GM18502 (cell line): ENCODE results near the gene CAMTA1.

ENCODE experiments used
- ATAC-seq: cut with Tn5 transposase; IDR thresholded peaks from one replicate; pipeline ENCODE4 v1.9.1; 2021; ENCODE audit warnings: mild to moderate bottlenecking; ENCODE audit not compliant: unreplicated experiment, poor library complexity

The CAMTA1 gene

DNA sequence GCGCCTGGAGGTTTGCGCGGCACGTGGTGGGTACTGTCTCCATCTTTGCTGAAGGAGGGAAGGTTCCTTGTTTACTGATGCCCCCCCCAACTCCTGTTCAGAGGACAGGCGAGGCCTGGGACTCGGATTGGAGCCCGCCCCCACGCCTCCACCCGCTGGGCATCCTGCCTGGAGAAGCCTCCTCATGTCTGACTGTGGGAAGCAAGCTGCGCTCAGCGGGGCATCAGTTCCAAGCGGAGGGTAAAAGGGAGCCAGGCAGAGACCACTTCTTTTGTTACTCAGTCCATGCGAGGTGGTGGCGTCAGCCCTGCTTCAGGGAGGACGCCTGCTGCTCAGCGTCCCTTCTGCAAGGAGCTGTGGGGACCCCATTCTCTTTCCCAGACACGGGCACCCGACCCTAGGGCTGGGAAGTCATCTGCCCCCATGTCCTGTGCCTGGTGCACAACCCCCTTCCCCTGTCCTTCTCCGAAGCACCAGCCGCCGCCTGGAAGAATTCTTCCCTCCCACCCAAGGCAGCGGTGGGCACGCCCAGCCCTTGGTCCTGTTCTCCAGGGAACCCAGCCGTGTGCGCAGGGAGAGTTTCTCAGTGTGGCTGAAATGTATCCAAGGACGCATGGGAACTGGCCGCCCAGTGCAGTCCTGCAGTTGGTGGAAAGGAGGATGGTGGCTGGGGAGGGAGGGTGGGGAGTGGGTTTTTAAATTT, 414.0 kb downstream of the CAMTA1 start:
- ATAC-seq = no peak

DNA sequence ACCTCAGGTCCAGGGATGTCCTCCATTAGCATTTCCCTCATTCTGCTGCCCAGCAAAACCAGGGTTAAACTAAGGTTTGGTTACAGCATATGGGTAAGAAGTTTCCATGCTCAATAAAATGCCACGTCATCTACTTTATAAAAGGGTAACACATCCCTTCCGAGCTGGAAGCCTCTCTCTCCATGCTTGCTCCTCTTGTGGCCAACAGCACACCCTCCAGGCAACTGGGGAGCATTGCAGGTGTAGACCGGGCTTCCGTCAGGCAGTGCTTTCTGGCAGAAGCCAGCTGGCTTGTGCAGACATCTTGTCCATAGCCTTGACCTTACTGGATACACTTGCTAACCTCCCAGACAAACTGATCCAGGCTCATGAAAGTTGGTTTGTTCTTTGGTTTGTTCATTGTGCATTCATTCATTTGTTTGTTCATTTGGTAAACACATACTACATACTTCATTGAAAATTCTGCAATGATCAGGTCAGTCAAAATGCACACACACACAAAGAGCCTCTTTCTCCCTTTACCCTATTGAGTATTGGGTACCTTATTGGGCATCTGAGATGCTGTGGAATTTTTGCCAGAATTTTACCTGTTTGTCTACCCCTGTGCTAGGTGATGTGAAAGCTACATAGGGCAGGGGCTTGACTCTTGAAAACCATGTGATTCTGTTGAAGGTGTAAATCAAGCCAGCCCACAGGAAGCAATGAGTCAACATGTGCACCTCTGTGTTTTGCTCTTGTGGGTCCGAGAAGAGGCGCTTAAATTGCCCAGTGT, 422.8 kb downstream of the CAMTA1 start:
- ATAC-seq = no peak

DNA sequence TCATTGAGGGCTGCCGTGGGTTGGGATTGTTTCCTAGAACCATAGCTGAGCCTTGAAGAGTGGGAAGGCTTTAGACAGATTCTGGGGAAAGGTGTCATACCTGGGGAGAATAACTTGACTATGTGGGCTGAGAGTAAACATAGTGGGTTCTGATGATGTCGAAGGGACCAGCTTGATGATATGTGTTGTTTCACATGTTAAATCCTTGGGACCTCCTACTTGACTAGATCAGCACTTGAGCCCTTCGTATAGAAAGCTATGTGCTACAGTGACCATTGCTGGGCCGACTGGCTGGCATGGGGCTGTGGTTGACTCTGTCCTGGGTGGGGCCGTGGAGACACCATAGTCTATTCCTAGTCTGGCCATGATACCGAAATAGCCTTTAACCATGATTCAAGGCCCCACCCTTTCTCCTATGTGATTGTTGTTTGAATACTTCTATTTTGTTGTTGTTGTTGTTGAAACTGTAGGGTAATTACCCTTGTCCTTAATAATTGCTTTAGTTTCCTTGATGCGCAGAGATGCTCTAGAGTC, 423.5 kb downstream of the CAMTA1 start:
- no peak for ATAC-seq

DNA sequence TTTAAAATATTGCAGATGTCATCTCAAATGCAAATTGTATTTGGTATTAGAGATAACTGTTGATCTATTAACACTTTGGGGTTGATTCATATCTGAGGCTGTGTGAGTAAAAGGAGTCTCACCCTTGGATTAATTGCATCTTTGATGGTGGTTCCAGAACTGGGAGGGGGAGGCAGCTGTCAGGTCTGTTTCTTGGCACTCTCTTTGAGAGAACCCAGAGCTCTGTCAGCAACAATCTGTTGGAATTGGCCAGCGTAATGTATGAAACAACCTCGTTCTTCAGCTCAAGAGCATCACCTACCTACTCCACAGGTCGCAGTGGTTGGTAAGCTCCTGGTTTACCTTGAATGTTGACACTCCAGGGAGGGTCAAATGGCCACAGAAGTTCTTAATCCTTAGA, 424.1 kb downstream of the CAMTA1 start:
- no peak for ATAC-seq

DNA sequence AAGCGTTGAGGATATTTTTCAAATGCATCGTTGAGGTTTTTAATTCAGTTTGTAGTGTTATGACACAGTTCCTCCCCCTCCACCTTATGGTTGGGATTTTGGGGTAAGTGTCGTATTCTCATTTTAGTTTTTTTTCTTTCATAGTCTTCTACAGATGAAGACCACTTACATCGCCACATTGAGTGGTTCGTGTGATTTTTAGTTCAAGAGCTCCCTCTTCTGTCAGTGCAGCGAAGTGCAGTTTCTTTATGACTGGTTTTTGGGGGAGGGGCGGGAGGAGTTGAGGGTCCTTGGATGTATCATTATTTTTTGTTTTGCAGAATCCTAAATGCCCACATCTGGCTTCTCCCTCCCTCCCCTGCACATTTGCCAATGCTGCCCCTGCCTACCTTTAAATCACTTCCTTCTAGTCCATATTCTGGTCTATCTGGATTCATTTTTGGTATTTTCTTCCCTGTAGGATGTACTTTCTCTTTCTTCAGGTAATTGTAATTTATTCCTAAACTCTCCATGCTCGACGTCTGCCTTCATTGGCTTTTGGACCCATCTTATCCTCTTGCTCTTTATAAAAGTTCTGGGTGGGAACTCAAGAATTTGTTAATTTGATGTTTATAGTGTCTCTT, 433.1 kb downstream of the CAMTA1 start:
- no peak for ATAC-seq

DNA sequence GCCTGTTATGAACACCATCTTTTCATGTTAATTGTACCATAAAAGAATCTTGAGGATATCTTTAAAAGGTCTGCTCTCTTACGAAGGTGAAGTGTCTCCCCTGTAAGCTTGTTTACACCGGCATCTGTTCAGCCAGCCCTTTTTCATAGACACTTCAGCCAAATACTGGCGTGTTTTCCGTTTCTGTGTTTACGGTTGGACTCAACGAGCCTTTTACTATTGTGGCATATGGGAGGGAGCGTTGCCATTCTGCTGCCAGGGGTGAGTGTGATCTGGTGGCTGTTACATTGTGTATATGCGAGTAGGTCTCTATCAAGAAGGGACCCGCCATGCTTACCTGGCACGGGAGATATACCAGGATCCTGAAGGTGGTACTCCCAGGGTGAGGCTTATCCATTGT, 433.8 kb downstream of the CAMTA1 start:
- ATAC-seq = no peak

DNA sequence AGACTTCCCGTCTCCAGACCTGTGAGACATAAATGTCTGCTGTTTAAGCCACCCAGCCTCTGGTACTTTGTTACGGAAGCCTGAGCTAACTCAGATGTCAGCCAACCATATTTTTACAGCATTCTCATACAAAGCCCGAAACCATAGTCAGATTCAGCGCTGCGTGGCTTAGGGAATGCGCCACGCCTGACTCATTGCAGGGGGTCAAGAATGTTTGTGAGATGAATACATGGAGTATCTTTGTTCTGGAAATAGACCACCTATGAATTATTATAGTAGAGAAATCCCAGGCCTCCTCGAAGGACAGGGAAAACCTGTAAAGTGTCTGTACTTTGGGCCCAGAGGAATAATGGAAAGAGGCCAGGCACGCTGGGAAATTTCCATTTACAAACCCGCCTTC, 434.8 kb downstream of the CAMTA1 start:
- ATAC-seq = no peak

DNA sequence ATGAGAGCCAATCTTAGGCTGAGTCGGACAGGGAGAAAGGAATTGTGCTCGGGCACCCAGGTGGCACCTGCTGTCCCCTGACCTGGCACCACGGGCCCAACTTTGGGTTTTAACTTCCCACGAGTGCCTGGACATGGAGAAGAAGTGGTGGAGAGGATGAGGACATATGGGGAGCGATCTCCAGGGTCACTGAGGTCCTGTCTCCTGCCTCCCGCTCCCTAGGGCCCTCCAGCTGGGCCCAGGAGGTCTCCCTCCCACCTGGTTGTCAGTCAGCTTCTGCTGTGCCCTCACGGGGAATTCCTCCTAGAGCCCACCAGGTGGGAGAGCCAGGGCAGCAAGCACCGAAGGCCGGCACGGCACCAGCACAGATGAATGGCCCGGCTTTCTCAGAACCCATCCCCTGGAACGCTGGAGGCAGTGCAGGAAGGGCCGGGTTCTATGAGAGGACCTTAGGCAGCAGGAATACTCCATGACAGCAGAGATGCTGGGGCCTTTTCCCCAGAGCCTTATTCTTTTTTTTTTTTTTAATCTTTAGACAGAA, 435.5 kb downstream of the CAMTA1 start:
- no peak for ATAC-seq

DNA sequence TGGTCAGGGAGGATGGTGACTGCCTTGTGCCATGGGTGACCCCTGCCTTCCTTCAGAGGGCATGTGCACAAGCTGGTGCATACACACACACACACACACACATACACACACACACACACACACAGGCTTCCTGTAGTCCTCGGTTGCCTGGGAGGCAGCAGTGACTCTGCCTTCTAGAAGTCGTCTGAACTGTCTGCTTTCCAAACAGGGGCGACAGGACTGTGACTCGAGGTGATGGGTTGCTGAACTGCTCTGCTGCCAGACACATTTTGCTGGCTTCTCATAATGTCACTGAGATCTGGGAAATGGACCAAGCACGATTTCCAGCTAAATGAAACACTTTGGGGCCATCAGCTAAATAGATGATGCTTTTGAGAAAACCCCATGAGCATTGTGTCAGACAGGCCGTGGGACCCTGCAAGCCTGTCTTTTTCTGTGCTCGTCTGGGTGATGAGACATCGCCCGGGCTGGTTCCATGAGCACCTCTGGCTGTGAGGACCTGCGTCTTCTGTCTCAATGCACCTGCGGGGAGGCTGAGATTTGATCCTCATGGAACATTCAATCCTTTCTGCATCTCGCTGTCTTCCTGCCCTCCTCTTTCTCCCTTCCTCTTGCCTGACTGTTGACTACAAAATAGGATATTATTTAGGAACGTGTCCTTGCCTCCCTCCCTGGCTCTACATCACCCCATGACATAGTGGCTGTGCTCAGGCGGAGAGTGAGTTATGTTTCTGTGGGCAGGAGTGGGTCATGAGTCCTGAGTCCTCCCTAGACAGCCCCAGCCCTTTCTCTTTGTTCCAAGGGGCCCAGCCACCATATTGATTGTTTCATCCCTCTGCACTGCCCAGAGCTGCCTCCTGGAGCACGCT, 436.8 kb downstream of the CAMTA1 start:
- ATAC-seq = no peak

DNA sequence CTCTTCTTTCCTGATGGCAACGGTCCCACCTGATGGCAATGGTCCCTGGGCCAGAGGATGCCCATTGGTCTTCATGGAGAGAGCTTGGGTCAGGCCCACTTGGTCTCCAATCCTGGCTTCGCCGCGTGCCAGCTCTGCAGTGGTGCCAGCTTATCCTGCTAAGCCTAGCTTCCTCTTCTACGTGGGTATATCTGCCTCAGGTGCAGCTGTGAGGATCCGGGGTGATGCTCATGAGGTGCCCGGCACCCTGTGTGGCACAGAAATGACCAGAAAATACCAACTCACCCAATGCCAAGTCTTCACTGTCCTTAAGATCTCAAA, 437.4 kb downstream of the CAMTA1 start:
- no peak for ATAC-seq

DNA sequence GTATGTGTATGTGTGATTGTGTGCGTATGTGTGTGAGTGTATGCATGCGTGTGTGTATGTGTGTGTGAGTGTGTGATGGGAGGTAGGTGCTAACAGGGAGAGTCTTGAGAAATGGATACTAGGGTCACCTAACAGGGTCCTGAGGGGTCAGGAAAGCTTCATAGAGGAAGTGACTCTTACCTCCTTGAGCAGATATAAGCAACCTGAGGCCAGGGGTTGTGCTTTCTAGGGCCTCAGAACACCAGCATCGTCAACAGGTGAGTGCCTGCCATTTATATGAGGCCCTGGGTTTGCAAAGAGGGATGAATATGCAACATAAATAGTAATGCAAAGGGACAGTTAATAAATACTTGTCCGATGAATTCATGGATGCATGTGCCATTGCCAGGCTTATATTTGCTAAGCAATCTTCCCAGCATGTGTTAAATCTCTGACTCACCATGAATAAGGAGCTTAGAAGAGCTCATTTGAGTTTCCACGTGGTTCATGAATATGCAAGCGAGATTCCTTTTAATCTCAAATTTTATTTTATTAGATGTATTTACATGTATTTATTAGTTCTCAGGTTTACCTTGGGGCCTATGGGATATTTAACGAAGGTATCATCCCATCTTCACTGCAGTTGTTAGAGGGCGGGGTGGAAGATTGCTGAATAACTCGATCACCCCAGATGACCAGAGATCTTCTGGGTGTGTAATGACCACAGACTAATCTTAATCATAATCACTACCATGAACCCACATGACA, 438.3 kb downstream of the CAMTA1 start:
- ATAC-seq = no peak

DNA sequence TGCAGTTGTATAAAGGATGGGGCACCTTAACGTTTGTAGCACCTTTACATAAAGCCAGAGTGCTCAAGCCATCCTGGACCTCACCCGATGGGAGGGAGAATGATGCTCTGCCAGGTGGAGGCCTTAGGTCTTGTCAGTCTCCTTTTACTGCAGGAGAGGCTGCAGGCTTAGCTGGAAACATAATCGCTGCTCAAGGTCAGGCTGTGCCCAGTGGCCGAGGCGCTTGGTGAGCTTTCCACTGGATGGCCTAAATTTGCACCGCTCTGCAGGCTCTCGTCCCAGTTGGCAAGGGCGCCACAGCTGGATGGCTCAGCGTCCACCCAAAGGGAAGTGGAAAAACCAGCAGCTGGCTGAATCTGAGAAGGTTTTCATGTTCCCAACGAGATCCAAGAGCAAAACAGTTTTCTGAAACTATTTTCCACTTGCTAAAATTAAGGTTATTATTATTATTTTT, 438.9 kb downstream of the CAMTA1 start:
- ATAC-seq = no peak

DNA sequence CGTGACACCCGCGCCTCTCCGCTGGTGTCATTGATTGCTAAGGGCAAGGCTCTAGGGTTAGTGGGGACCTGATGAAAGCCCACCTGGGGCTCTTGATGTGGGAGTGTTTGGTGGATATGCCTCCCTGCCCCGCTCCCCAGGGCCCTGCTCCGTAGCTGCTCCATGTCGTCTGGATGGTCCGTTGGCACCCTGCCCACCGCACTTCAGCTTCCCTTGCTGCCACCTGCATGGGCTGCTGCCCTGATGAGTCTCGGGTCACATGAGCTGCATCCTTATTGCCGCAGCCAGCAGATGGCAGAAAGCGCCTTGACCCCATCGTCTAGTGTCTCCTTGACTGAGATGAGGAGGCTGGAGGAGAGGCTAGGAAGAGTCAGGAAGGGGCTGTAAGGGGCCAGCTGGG, 439.4 kb downstream of the CAMTA1 start:
- no peak for ATAC-seq

DNA sequence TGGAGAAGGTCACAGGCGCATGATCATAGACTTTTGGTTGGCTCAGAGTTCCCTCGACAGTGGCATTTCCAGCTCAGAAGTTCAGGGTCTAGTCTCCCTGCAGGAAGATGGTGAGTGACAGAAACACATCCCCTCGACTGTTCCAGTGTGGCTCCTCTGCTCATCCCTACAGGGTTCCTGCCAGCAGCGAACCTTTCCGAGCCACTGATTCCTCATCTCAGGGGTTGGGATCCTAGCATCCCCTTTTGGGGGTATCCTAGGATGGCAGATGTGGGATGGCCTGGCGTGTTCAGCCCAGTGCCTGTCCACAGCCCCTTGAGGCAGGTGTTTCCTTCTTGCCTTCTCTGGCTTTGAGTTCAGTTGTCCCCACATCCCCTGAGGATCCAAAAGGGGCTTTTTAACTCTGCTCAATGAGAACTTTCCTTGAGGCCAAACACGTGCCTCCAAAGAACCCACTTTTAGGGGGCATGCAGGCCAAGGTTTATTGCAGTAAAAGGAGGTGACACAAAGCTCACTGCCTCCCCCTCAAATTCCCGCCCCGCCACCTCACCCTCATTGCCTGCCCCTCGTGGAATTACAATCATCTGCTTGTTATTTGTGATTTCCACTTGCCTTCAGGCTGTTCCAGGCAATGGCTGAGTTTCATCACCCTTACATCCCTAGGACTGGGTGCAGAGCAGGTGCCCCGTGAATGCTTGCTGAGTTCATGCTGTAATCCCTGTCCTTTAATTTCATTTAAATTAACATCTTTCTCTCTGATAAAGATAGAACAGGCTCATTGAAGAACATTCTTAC, 440.7 kb downstream of the CAMTA1 start:
- no peak for ATAC-seq

DNA sequence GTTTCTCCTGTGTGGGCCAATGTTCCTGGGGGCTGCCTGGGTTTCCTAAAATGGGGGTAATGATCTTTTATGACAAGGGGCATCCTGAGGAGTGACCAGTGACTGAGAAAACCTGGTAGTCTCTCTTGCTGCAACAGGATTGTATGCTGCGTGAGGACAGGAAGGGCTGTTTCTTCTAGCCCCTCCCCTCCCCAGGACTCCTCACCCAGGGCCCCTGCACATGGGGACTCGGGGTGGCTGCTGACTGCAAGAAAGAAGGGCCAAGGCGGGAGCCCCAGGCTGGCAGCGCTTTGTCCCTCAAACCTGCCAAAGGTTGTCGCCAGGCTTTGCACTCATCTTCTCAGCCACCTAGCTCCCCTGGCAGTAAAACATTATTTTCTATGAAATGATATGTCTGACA, 442.4 kb downstream of the CAMTA1 start:
- no peak for ATAC-seq

DNA sequence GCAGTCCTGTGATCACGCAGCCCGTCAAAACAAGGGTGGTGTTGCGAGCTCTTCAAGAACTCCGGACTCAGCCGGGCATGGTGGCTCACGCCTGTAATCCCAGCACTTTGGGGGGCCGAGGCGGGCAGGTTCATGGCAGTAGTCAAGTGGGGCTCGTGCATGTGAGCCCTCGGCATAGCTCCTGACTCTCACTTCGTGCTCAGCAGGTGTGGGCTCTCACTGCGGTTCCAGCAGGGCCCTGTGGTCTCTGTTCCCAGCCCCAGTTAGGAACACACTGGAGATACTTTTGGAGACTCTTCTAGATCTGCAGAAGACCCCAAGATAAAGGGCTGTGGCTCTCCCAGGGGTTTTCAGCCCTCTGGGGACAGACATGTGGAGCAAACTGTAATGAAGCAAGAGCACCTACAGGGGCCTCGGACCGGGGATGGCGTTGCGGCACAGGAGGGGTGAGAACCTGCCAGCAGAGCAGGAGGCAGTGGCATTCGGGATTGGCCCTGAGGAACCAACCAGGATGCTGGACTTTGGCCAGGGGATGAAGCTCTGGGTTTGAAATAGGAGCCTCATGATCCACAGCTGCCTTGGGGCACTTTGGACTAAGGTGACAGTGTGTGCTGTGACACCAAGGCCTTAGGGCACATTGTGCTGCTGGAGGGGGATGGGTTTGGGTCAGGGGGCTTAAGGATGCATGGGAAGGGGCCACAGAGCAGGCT, 443.2 kb downstream of the CAMTA1 start:
- ATAC-seq = no peak

DNA sequence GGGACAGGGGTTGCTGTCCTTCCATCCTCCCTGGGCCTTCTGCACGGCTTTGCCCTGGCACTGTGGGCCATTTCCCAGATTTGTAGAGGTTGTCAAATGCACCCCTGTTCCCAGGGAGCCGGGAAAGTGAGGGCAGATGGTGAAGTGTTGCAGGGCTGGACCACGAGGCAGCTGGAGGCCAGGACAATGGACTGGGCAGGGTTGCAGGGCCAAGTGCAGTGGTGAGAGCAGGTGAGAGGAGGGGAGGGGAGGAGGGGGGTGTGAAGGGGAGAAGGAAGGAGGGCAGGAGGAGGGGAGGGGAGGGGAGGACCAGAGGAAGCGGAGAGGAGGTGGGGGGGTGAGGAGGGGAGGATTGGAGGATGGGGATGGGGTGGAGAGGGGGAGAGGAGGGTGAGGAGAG, 443.9 kb downstream of the CAMTA1 start:
- ATAC-seq = no peak
